ENCODE results near the gene SYT11.

- no peak for TF ChIP-seq MTA2 (IDR thresholded peaks at IDR 0.05; ENCODE audit: low read depth)
- no peak for TF ChIP-seq ZNF140 (CRISPR knock-in tag; IDR thresholded peaks at IDR 0.05)
Observed at GRCh38 chr1:155892796-155893195, 33.4 kb downstream of the SYT11 start.
